ENCODE results near the gene TMEM91. TPM values are rescaled to one million over a fixed set of nuclear protein-coding genes. Genes with fewer than 3 reads are reported as not detected.

The TMEM91 gene
- total and polyA plus RNA-seq, 9 of the 15 experiments (the other 6 are each of a cell fraction or from before 2014, with no cell fraction given) = 1.2 to 5.2 (median 2.7) TPM

DNA sequence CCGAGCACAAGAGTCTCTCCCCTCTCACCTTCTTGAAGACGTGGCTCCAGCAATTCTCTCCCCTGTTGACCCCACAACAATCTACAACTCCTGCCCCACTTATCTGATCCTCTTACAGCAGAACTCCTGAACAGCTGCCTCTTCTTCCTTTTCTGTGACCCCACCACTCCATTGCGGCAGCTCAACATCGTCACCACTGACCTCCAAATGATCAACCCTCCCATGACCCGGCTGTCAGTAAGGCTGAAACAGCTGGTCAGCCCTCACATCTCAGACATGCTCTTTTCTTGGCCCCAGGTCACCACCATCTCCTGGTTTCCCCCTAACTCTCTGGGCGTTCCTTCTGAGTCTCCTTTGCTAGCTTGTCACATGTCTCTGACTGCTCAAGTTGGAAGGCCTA lies 19.0 kb downstream of the TMEM91 start (continued):
- TF ChIP-seq XRCC4 (IDR thresholded peaks at IDR 0.05; ENCODE audit: extremely low read depth, insufficient read depth, insufficient read length) (no peak), SOX6 (IDR thresholded peaks at IDR 0.05) (0 out of 2 replicates have a peak, but pooled peaks have one; percentile 25), SMARCA4 (IDR thresholded peaks at IDR 0.05) (0 out of 2 replicates have a peak, but pooled peaks have one; percentile 25), MCM3 (IDR thresholded peaks at IDR 0.05) (no peak), HOXB6 (CRISPR knock-in tag; IDR thresholded peaks at IDR 0.05; ENCODE audit: borderline replicate concordance) (no peak), COPS2 (conservative IDR thresholded peaks at IDR 0.05) (no peak), ZNF699 (CRISPR knock-in tag; IDR thresholded peaks at IDR 0.05; ENCODE audit: insufficient replicate concordance) (no peak), MEF2A (IDR thresholded peaks at IDR 0.05; ENCODE audit: control insufficient read depth, low read depth, low read length) (no peak), FIP1L1 (IDR thresholded peaks at IDR 0.05; ENCODE audit: low read depth, low read length, poor library complexity, severe bottlenecking) (no peak), FOXM1 (IDR thresholded peaks at IDR 0.05; ENCODE audit: low read depth) (no peak), FOXM1 (CRISPR knock-in tag; IDR thresholded peaks at IDR 0.05; ENCODE audit: low read depth) (no peak), SP2 (IDR thresholded peaks at IDR 0.05; ENCODE audit: extremely low read depth, low read depth, low read length, poor library complexity, severe bottlenecking) (no peak), TAF1 (IDR thresholded peaks at IDR 0.05; ENCODE audit: control insufficient read depth, extremely low read depth, insufficient read depth, low read length, severe bottlenecking) (no peak)
- TF ChIP-seq, protein P1, sequence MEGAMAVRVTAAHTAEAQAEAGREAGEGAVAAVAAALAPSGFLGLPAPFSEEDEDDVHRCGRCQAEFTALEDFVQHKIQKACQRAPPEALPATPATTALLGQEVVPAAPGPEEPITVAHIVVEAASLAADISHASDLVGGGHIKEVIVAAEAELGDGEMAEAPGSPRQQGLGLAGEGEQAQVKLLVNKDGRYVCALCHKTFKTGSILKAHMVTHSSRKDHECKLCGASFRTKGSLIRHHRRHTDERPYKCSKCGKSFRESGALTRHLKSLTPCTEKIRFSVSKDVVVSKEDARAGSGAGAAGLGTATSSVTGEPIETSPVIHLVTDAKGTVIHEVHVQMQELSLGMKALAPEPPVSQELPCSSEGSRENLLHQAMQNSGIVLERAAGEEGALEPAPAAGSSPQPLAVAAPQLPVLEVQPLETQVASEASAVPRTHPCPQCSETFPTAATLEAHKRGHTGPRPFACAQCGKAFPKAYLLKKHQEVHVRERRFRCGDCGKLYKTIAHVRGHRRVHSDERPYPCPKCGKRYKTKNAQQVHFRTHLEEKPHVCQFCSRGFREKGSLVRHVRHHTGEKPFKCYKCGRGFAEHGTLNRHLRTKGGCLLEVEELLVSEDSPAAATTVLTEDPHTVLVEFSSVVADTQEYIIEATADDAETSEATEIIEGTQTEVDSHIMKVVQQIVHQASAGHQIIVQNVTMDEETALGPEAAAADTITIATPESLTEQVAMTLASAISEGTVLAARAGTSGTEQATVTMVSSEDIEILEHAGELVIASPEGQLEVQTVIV (CRISPR knock-in tag; IDR thresholded peaks at IDR 0.05; ENCODE audit: borderline replicate concordance) = no peak
- TF ChIP-seq, protein P2, sequence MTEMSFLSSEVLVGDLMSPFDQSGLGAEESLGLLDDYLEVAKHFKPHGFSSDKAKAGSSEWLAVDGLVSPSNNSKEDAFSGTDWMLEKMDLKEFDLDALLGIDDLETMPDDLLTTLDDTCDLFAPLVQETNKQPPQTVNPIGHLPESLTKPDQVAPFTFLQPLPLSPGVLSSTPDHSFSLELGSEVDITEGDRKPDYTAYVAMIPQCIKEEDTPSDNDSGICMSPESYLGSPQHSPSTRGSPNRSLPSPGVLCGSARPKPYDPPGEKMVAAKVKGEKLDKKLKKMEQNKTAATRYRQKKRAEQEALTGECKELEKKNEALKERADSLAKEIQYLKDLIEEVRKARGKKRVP (CRISPR knock-in tag; IDR thresholded peaks at IDR 0.05) = no peak
- TF ChIP-seq, protein P3, sequence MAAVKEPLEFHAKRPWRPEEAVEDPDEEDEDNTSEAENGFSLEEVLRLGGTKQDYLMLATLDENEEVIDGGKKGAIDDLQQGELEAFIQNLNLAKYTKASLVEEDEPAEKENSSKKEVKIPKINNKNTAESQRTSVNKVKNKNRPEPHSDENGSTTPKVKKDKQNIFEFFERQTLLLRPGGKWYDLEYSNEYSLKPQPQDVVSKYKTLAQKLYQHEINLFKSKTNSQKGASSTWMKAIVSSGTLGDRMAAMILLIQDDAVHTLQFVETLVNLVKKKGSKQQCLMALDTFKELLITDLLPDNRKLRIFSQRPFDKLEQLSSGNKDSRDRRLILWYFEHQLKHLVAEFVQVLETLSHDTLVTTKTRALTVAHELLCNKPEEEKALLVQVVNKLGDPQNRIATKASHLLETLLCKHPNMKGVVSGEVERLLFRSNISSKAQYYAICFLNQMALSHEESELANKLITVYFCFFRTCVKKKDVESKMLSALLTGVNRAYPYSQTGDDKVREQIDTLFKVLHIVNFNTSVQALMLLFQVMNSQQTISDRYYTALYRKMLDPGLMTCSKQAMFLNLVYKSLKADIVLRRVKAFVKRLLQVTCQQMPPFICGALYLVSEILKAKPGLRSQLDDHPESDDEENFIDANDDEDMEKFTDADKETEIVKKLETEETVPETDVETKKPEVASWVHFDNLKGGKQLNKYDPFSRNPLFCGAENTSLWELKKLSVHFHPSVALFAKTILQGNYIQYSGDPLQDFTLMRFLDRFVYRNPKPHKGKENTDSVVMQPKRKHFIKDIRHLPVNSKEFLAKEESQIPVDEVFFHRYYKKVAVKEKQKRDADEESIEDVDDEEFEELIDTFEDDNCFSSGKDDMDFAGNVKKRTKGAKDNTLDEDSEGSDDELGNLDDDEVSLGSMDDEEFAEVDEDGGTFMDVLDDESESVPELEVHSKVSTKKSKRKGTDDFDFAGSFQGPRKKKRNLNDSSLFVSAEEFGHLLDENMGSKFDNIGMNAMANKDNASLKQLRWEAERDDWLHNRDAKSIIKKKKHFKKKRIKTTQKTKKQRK (IDR thresholded peaks at IDR 0.05; ENCODE audit: borderline replicate concordance, low read depth, low read length) = no peak
- TF ChIP-seq, protein P4, sequence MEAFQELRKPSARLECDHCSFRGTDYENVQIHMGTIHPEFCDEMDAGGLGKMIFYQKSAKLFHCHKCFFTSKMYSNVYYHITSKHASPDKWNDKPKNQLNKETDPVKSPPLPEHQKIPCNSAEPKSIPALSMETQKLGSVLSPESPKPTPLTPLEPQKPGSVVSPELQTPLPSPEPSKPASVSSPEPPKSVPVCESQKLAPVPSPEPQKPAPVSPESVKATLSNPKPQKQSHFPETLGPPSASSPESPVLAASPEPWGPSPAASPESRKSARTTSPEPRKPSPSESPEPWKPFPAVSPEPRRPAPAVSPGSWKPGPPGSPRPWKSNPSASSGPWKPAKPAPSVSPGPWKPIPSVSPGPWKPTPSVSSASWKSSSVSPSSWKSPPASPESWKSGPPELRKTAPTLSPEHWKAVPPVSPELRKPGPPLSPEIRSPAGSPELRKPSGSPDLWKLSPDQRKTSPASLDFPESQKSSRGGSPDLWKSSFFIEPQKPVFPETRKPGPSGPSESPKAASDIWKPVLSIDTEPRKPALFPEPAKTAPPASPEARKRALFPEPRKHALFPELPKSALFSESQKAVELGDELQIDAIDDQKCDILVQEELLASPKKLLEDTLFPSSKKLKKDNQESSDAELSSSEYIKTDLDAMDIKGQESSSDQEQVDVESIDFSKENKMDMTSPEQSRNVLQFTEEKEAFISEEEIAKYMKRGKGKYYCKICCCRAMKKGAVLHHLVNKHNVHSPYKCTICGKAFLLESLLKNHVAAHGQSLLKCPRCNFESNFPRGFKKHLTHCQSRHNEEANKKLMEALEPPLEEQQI (IDR thresholded peaks at IDR 0.05) = no peak

Data from K562 (cell line).